GM18867 (cell line): ENCODE results near the gene FBXO15.

Experiments
- ATAC-seq: cut with Tn5 transposase; IDR thresholded peaks from one replicate; pipeline ENCODE4 v1.9.1; 2021; ENCODE audit warnings: mild to moderate bottlenecking, moderate library complexity; ENCODE audit not compliant: unreplicated experiment

FBXO15 gene, protein sequence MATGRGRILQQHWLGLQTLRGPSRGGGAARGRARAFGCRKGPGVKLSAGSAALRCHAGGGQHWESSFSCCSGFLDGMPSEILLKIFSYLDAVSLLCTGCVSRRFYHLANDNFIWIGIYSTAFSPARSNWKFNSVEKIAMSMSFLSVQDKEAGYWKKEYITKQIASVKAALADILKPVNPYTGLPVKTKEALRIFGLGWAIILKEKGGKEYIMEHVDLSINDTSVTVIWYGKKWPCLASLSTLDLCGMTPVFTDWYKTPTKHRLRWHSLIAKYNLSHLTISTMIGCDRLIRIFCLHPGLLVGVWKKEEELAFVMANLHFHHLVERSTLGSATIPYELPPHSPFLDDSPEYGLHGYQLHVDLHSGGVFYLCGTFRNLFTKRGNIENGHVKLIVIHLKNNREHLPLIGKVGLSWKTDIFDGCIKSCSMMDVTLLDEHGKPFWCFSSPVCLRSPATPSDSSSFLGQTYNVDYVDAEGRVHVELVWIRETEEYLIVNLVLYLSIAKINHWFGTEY

DNA sequence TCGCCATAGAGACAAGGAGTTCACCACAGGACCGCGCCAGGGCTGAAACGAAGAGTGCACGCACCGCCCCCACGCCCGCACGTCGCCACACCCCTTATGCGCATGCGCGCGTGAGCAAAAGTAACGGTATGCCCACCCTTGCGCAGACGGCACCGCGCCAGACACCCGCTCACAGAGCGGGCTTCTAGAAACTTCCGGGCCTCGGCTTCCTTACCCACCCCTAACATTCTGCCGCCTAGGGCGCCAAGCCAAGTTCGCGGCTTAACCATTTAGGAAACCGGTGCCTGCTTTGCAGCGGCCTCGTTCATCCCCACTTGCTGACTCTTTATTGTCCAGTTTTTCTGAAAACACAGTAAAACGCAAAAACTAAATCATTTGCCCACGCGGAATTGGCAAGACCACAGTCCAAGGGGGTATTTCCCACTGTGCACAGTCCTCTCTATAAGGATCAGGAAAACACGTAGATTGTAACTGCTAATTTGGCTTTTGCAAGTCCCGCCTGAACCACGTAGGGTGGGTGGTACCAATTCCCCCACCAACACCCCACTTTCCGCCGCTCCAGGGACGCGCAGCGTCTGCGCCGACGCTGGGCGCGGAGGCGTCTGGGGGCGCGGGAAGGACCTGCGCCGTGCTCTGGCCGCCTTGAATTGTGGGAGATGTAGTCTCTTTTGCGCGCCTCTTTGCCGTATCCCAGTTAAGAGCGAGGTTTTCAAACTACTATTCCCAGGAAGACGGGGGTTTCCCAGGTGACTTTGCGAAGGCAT, at the start of gene FBXO15, which contains the start of gene TIMM21:
Gene FBXO15 (minus strand): TSS at position 56 of the 764 bp plus-strand sequence. CDS start 49 bp downstream, at position 7.
Gene TIMM21 (plus strand): TSS at position 745 of the 764 bp plus-strand sequence. CDS start 286 bp downstream, outside the sequence.
- peak; percentile 92 for ATAC-seq

DNA sequence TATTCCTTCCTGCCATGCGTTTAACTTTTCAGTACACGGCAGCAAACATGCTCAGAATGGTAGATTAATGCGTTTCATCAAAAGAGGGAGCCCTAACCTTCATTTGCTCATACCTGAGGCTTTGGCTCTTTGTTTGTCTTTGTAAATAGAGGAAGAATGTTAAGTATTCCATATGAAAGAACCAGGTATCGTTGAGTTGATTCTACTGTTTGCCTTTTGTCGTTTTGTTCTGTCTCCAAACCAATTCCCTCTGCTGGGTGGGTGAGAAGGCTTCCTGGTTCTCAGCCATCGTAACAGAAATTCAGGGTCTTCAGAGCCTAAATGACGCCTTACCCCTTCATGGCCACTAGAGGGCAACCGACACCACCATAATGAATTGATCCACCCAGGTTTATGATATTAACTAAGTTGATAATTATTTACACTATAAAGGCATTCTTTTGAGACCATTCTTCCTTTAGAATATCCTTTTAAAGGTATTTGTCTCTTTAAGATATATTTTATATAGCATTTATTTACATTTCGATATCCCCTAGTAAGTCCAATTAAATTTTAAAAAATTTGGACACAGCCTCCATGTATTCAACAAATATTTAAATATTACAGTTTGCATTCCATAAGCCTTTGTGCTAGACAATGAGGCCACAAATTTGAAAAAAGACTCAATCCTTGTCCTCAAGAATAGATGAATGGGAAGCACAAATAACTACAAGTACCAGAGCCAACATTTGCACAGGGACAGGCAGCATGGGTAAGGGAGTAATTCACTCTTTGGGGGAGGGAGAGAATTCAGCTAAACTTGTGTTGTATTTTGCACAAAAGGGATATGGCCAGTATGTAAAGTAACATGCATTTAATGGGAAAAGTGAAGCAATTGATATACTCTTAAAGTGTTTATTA, 48.8 kb upstream of the FBXO15 start:
- peak; percentile 94 for ATAC-seq

DNA sequence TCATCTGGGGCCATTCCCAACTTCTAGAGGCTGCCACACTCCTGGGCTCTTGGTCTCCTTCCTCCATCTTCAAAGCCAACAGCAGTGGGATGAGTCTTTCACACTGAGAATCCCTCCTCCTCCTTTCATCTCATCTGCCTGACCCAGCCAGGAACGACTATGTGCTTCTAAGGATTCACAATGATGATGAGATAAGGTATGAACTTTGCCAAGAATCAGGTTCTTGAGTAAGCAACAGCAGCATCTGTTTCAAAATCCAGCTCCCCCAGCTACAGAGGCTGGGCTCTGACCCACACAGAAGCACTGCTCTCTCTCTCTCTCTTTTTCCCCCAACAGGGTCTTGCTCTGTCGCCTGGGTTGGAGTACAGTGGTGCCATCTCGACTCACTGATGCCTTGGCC, 47.1 kb upstream of the FBXO15 start:
- ATAC-seq, result no peak

DNA sequence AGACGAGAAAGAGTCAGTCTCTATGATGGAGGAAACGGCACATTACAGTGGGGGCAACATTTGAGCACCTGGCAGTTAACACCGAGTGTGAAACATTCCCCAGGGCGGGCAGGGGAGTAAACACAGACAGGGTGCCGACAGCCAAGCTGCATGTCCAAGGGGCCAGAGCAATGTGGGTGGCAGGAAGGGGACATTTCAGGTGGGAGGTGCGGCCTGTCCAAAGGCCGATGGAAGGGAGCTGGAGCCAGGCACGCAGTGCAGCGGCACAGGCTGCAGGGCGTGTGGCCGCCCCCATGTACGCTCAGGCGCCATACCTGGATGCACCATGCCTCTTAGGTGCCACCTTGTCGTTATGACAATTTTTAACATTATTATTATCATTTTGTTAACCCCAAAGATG, 43.9 kb upstream of the FBXO15 start:
- no peak for ATAC-seq

DNA sequence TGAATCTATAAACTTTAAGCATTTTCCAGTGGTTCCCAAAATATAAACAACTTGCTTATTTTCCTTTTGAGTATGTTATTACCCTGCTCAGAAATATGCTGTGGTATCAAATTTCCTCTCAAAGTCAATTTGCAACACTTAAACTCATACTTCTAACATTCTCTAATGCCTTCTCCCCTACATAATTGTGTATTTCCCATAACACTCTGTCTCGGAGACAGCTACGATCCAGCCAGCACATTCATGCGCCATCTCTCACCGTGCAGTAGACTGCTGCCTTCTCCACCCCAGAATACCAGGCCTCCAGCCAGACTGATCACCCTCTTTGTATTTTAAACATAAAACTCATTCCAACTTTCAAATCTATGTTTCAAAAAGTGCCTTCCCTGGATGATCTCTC, 42.5 kb upstream of the FBXO15 start:
- ATAC-seq, result no peak

DNA sequence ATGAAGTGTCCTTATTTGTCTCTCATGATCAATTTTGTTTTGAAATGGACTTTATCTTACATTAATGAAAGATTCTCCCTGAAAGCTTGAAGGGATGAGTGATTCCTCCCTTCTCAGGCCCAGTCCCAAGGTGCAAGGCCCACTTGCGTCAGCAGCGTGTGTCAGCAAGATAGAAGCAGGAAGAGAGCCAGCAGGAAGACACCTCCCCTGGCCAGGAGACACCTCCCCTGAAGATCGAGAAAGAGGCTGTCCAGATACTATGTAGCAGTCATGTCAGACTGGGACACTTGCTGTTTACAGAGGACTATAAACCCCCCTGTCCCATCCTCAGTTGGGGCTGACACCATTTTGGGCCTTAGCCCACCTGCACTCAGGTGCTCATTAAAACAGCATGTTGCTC, 39.0 kb upstream of the FBXO15 start:
- ATAC-seq, result no peak

DNA sequence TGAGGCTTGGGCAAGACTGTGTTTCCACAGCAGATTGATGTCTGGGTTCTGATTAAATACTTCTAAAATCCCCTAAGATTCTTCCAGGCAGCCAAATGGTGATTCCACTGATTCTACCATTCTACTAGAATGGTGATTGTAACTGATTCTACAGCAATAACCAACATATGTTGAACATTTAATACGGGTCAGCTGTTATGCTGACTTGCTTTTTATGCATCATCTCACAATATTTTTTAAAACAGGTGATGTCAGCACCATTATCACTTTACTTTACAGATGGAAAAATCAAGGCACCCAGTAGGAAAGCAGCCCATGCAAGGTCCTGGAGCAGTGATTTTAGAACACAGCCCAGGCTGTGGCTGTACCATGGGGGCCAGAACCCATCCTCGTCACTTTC, 38.2 kb upstream of the FBXO15 start:
- ATAC-seq, result no peak

DNA sequence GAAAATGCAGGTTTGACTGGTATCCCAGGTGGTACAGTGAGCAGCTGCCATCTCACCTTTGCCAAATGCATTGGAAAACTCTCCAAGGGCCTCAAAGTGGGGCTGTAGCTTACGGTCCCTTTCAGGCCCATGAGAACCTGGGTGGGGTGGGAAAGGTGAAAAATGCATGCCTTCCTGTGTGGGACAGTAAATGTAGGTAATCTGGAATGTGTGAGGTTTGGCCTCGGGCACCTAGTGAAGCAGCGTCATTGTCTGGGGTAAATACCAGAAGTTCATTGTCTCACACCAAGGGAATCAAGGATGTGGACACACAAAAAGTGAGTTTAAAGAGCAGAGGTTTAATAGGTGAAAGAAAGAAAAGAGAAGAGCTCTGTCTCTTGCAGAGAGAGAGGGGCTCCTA, 37.2 kb upstream of the FBXO15 start:
- no peak for ATAC-seq

DNA sequence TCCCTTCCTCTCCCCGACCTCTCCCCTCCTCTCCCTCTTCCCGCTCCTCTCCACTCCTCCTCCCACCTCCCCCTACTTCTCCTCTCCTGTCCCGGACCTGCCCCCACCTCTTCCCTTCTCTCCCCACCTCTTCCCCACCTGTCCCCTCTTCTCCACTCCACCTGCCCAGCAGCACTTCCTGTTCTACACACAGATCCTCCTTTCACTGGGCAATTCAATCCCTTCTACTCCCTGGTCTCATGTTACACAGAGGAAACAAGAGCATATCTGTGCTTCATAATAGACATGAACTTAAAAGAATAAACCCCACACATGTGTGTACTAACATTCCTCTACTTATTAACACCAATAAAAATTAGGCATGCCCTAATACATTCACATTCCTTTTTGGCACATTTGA, 35.5 kb upstream of the FBXO15 start:
- no peak for ATAC-seq

DNA sequence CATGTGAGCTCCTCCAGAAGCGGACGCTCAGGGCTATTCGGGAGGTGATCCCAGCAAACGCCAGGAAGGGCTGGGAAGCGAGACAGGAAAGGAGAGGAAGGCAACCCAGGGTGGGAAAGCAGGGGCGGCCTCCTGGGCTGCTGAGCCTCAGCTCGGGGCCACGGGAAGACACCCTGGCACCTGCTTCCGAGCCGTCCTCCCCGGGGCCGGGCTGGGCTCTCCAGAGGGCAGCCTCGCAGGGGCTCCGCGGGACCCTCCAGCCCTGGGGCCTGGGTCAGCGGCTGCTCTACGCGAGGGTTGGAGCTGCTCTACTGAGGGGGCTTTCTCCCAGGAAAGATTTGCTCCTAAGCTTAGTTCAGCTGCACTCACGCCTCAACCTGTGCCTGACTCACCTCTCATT, 34.7 kb upstream of the FBXO15 start:
- no peak for ATAC-seq

DNA sequence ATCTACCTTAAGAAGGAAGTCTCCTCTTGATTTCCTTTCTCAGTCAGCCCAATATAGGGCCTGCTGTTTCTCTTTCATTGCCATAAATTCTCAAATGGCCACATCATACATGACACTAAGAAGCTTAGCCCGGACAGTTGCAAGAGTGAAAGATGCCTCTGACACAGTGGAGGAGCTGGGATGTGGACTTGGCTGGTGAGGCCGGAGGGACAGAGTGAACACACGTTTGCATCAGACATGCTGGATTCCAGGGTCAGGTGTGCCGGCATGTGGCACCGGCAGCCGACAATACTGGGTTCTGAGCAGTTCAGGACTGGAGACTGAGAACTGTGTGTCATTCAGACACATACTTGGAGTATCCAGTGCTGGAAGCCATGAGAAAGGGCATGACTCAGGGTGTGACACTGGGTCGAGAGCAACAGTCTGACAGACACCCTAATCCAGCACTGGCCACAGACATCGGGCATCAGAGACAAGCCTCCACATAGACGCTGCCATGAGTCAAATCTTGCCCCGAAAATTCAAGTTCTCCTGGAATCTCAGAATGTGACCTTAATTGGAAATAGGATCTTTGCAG, 32.1 kb upstream of the FBXO15 start:
- ATAC-seq, result no peak

DNA sequence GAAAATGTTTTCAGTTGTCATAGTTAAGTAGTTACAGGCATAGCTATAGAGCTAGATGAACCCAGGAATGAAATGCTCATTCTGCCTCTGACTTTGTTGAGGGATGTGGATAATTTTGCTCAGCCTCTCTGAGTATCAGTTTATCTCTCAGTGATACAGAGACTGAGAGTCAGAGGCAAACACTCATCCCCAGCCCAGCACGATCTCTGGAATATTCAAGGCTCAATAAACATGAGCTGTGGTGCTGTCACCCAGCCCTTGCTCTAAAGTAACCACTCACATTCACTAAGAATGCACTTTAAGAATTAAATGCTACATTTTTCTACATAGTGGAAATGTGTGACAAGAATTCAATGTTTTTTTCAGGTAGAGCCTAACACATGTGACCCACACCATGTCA, 31.2 kb upstream of the FBXO15 start:
- no peak for ATAC-seq

DNA sequence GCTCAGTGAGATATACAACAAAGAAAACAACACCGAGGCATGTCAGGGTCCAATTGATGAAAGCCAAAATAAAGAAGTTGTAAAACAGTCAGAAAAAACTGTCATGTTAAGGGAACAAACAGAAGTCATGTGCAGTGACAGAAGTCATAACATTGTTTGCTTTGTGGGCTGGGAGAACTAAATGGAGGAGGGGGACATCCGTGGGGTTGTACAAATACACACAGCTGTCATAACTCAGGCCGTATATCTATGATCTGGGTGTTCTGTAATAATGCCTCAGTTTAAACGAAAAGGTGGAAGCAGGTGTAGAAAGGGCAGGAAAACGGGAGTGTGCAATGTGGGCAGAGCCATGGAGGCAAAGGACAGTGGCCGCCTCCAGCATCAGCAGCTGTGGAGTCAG, 28.0 kb upstream of the FBXO15 start:
- no peak for ATAC-seq

DNA sequence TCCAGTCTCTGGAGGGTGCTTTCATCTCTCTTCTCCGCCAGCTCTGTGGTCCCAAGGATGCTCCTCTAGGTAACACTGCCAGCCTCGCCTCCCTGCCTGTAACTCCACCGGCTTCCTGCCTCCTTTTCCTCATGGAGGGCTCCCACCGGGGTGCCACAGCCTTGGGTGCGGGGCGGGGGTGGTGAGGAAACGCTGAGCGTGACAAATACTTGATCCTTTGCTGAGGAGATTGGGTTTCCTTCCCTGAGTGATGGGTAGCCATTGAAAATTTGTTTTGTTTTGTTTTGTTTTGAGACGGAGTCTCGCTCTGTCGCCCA, 25.8 kb upstream of the FBXO15 start:
- no peak for ATAC-seq

DNA sequence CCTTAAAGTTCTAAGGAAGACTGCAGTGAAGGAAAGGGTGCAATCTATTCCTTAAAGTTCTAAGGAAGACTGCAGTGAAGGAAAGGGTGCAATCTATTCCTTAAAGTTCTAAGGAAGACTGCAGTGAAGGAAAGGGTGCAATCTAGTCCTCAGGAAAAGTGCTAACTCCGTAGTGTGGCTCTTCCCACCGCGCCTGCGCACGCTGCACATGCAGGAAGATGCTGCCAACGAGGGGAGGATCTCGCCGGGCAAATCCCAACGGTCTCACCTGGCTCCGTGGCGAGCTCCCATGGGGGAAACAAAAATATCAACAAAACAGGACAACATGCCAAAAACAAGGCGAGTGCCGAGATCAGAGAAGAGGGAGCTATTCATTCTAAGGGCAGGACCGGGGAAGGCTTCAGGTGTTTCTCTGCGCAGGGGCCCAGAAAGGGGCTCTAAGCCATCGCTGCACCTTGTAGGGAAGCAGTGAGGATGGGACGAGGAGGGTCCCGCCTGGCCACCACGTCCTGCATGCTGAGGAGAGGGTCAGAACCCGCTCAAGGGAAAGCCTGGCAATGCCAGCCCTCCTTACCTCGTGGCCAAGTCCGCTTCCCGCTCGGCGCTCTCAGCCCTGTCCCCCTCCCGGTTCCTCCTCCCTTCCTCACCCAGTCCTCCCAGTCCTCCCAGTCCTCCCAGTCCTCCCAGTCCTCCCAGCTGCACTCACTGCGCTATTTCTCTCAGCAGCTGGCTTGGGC, 25.2 kb upstream of the FBXO15 start:
- ATAC-seq, result no peak

DNA sequence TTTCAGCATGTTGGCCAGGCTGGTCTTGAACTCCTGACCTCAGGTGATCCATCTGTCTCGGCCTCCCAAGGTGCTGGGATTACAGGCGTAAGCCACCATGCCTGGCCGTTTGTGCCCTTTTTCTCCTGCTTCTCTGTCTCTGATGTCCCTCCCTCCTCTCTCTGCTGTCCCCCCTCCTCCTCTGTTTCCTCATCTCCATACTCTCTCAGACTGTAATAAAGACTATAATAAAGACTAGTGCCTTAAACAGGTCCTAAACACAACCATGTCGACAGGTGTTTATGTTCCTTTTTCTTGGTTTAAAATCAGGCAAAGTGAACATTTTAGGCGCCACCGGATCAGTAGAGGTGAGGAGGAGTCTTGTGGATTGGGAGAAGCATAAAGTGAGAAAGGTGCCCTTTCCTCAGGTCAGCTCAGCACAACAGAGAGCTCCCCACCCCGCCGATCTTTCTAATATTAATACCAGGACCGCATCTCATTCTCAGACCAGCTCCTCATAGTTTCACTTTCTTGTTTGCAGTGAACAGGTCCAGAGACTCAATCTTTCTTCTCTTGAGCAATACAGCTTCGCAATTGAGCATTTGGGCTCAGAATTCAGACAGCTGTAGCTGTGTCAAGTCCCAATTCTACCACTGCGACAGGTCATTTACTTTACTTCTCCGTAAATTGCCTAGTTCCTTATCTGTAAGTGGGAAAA, 24.4 kb upstream of the FBXO15 start:
- ATAC-seq, result peak; percentile 100

DNA sequence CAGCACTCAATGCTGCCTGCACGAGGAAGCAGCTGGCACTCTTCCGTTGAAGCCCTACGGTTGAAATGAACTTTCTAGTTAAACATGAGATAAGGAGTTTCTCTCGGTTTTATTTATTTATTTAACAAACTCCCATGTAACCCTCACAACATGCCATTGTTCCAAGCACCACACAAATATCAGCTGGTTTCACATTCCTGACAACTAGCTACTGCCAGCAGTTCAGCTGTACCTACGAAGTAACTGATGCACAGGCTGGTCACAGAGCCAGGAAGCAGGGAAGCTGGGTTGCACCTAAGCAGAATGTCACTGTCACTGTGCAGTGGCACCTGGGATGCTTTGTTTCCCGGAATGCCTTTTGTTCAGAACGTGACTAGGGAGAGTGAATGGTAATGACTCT, 18.8 kb upstream of the FBXO15 start:
- ATAC-seq, result no peak

DNA sequence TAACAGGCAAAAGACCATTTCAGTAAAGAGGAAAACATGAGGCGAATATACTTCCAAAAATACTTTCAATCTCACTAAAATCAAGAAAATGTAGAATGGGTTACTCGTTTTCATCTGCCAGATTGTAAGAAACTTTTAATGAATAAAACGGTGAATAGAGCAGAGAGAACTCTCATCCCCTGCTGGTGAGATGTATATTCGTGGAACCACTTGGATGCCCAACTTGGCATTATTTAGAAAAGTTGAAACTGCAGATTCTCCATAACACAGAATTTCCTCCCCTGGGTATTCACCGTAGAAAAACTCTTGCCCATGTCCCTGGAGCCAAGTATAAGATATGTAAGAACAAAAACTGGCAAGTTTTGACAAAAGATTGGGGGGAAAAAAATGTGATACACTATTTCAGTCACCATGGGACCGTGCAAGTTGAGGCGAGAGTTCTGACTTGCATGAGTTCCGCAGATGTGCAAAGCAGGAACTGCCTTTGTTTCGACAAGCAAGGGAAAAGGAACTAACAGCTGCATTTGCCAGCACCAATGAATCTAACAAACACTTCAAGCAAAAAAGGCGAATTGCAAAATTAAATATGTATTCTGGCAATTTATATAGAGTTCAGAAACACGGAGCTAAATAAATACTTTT, 15.5 kb upstream of the FBXO15 start:
- peak; percentile 63 for ATAC-seq

DNA sequence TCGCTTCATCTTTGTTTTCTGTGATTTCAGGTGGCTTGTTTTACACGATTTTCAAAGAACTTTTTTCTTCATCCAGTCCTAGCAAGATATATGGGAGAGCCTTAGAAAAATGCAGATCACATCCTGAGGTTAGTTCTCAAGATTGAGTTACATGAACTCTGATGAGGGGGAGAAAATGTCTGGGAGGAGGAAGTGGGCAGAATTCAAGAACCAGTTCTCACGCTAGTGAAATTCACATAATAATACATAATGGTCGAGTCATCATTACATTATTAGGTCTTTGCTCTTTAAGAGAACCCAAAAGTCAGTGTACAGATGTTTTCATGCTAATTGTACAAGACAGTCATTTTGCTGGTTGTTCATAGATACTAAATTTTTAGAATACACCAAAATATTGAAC, 7.6 kb upstream of the FBXO15 start:
- no peak for ATAC-seq
